HG02943 (cell line): ENCODE results near the gene SP8.
"Not testable (repeated sequence)": the region's sequence is repeated elsewhere in the genome, so short reads cannot be mapped to it uniquely, and the experiment has no call there.

Experiments used
- ATAC-seq: cut with Tn5 transposase; IDR thresholded peaks from one replicate; pipeline ENCODE4 v1.9.1; 2021; ENCODE audit warnings: mild to moderate bottlenecking, low read depth, moderate library complexity; ENCODE audit not compliant: unreplicated experiment

SP8 gene

DNA sequence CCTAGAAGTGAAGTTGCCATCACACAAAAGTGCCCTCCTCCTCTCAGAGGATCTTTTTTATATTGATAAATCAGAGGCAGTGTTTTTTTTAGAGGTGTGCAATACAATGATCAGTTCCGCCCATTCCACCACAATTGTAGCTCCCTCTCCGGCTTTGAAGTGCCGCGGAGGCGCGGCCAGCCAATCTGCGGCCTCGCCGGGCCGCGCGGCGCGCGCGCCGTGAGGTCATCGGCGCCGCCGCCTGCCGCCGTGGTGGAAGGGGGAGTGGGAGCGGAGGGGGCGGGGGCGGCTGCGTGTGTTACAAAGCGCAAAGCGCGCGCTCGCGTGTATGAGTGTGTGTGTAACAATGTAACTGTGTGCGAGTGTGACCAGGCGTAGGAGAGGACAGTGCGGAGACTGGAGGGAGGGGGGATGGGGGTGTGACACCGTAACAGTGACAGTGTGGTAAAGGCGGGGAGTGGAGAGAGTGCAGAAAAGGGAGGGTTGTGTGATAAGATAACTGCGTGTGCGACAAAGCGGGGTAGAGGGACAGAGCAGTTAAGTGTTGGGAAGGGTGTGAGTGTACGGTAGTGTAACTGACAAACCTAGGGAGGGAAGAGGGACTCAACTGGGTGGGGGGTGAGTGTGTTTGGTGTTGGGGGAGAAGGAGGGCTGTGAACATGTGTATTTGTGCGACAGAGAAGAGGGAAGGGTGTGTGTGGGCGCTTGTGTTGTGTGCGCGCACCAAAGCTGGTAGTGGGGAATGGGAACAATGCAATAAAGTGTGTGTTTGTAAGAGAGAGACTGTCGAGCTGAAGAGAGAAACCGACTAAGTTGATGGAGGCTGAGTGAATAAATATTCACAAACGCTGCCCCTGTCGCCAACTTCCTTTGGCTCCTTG is at the start of gene SP8:
TSS of gene SP8 (minus strand) at position 108 of the 881 bp plus-strand sequence. CDS start at position 20, 88 bp downstream.
- no peak for ATAC-seq

GRCh38 chr7:20836424-20836823 is 49.7 kb upstream of the SP8 start:
- peak; percentile 70 for ATAC-seq

DNA sequence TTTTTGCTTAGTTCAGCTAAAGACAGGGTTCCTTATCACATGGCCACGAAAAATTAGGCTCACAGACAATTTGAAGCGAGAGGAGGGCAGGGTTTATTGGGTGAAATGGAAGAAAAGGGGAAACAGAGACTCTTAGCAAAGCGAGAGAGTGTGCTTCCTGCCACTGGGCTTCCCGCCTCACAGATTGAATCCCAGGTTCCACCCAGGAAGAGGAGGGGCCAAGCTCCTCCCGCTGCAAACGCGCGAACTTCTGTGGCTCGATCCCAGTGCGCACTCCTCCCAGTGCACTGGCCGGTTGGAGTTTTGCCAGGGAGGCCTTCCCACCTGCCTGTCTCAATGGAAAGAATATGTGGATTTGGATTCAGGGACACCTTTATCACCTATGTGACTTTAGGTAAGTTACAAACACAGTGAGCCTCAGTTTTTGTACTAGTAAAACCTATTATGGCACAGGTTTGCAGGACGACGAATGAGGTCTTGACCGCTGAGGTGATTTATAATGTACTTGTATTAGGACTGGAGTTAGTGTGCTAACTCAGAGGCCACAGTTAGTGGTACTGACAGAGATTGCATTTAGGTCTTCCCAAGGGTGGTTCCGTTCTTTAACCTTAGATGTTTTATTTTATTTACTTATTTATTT is 48.5 kb upstream of the SP8 start:
- ATAC-seq: no peak

DNA sequence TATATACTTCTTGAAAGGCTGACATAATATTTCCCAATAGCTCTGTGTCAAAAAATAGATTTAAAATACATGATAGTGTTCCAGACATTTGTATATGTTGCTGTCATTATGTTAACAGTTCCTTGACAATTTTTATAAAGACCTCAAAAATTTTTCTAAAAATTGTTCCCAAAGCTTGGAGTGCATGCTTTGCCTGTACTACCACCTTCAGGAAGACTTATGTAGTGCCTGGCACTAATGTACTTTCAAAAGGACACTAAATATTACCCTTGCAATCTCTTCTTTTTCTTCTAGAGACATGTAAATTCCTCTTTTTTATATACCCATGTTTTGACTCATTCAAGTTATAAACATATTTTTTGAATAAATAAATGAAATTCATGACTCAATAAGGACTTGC is 48.0 kb upstream of the SP8 start:
- ATAC-seq: no peak

GRCh38 chr7:20831956-20832355 is 45.3 kb upstream of the SP8 start:
- ATAC-seq: no peak

- ATAC-seq: no peak
These were observed 44.8 kb upstream of the SP8 start for GRCh38 chr7:20831451-20831850.

DNA sequence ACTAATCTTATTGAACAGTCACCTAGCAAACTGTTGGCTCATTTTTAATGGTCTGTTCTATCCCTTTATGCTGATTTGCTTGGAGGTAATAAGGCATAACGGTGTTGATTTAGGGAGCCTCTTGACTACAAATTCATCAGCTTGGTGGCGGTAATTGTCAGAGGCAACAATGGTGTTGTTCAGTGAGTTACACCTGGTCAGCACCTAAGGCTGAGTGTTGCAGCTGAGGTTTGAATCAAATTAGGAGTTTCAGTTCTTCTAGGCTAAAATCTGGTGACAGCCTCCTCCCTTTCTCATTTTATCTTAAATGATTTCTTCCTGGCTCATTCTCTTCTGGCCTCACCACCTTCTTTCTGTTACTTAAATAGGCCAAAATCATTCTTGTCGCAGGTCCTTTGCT is 42.3 kb upstream of the SP8 start:
- ATAC-seq: no peak

- no peak for ATAC-seq
These were observed 40.5 kb upstream of the SP8 start for GRCh38 chr7:20827172-20827571.

GRCh38 chr7:20826243-20826642 is 39.6 kb upstream of the SP8 start:
- ATAC-seq: no peak

- ATAC-seq: no peak
These were observed 38.9 kb upstream of the SP8 start for GRCh38 chr7:20825555-20825954.

DNA sequence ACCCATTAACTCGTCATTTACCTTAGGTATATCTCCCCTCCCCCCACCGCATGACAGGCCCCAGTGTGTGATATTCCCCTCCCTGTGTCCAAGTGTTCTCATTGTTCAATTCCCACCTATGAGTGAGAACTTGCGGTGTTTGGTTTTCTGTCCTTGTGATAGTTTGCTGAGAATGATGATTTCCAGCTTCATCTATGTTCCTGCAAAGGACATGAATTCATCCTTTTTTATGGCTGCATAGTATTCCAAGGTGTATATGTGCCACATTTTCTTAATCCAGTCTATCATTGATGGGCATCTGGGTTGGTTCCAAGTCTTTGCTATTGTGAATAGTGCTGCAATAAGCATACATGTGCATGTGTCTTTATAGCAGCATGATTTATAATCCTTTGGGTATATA is 34.7 kb upstream of the SP8 start:
- not testable (repeated sequence) for ATAC-seq

- ATAC-seq: no peak
These were observed 29.8 kb upstream of the SP8 start for GRCh38 chr7:20816372-20816959.

- ATAC-seq: no peak
These were observed 17.7 kb upstream of the SP8 start for GRCh38 chr7:20804345-20804744.

- ATAC-seq: no peak
These were observed 13.1 kb upstream of the SP8 start for GRCh38 chr7:20799566-20800366.

GRCh38 chr7:20798694-20799121 is 12.0 kb upstream of the SP8 start:
- no peak for ATAC-seq

GRCh38 chr7:20798081-20798693 is 11.5 kb upstream of the SP8 start:
- peak; percentile 82 for ATAC-seq

GRCh38 chr7:20797462-20798080 is 10.9 kb upstream of the SP8 start:
- ATAC-seq: peak; percentile 81

- ATAC-seq: no peak
These were observed 10.4 kb upstream of the SP8 start for GRCh38 chr7:20797042-20797461.

DNA sequence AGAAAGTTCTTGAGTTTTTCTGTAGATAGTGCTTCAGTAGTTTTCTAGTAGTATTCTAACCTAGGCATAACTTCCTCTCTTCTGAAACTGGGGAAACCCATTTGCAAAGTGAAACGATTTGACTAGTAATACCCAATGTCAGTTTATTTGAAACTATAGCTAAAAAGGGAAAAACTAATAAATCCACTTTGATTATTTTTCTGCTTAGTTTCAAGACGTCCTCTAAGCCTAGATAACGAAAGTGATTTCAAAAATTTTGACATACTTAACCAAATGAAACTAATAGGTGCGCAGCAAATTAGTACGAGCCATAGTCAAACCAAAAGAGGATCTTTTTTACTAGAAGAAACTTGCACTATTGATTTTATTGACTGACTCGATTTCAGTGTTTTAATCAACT is 9.8 kb upstream of the SP8 start:
- ATAC-seq: no peak

DNA sequence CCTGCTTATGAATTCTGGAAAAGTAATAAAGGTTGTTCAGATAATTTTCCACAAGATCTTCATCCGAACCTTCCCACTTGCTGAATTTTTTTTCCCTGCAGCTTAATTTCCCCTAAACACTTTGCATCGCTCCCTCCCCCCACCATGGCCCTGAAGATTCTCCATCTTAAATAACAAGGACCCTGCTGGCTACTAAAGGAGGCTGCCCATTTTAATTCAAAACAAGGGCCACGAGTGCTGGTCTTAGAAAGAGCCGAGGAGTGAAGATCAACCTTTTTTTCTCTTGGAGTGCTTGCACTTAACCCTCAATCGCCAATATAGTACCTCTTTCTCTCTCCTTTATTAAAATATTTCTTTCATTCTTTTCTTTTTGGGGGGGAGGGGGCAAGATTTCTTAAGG is 9.2 kb upstream of the SP8 start:
- ATAC-seq: no peak
